GM18951 (cell line): ENCODE data around the gene ANKS1B.
"Not testable (repeated sequence)": the region's sequence is repeated elsewhere in the genome, so short reads cannot be mapped to it uniquely, and the experiment has no call there.

Experiments used
- POLR2A ChIP-seq: IDR thresholded peaks from 4 replicates; pipeline ENCODE4 v1.6.1; 2011; ENCODE audit warnings: mild to moderate bottlenecking; ENCODE audit not compliant: insufficient read length, insufficient read depth; ENCODE audit errors: extremely low read depth
- in situ Hi-C: fragments of 300-500 bp; cut with MboI; formaldehyde crosslinking; loops from one replicate; pipeline ENCODE4 v1.12.0; 2022; ENCODE audit warnings: low sequenced_read_pairs, mixed read lengths, inconsistent platforms; ENCODE audit not compliant: unreplicated experiment

The ANKS1B gene

GRCh38 chr12:99765469-99766114 is 219.1 kb downstream of the ANKS1B start:
- no peak for TF ChIP-seq POLR2A
- in situ Hi-C loops = loop anchor here (25.0 kb wide), 2 partner anchors 378 to 728 kb away; no protein-coding TSS in a partner anchor

- in situ Hi-C loops = loop anchor here (25.0 kb wide), 2 partner anchors 372 to 722 kb away; no protein-coding TSS in a partner anchor
These were observed 225.3 kb downstream of the ANKS1B start for GRCh38 chr12:99759444-99759843.

GRCh38 chr12:99758997-99759396 is 225.7 kb downstream of the ANKS1B start:
- no peak for TF ChIP-seq POLR2A
- in situ Hi-C loops = loop anchor here (25.0 kb wide), 2 partner anchors 372 to 722 kb away; no protein-coding TSS in a partner anchor

More at GRCh38 chr12:99759444-99759843, 225.3 kb downstream of the ANKS1B start:
- TF ChIP-seq POLR2A = no peak

- in situ Hi-C loops = loop anchor here (25.0 kb wide), 2 partner anchors 365 to 715 kb away; no protein-coding TSS in a partner anchor
- no peak for TF ChIP-seq POLR2A
These were observed 232.0 kb downstream of the ANKS1B start for GRCh38 chr12:99752740-99753139.

- TF ChIP-seq POLR2A = no peak
- in situ Hi-C loops = no loop called here
These were observed 238.2 kb downstream of the ANKS1B start for GRCh38 chr12:99746538-99746937.

GRCh38 chr12:99745895-99746294 is 238.8 kb downstream of the ANKS1B start:
- TF ChIP-seq POLR2A = no peak
- in situ Hi-C loops = no loop called here

- TF ChIP-seq POLR2A = no peak
- in situ Hi-C loops = no loop called here
These were observed 239.6 kb downstream of the ANKS1B start for GRCh38 chr12:99745121-99745520.

GRCh38 chr12:99736760-99737269 is 247.9 kb downstream of the ANKS1B start:
- in situ Hi-C loops = no loop called here

GRCh38 chr12:99732131-99732530 is 252.6 kb downstream of the ANKS1B start:
- in situ Hi-C loops = no loop called here
- TF ChIP-seq POLR2A = no peak

More at GRCh38 chr12:99736760-99737269, 247.9 kb downstream of the ANKS1B start:
- no peak for TF ChIP-seq POLR2A

GRCh38 chr12:99722690-99723486 is 261.8 kb downstream of the ANKS1B start:
- TF ChIP-seq POLR2A = no peak
- in situ Hi-C loops = no loop called here

- no peak for TF ChIP-seq POLR2A
- in situ Hi-C loops = no loop called here
These were observed 262.9 kb downstream of the ANKS1B start for GRCh38 chr12:99721715-99722275.

- in situ Hi-C loops = not testable (repeated sequence)
These were observed 264.7 kb downstream of the ANKS1B start for GRCh38 chr12:99720083-99720465.

GRCh38 chr12:99719411-99720082 is 265.2 kb downstream of the ANKS1B start:
- in situ Hi-C loops = not testable (repeated sequence)

- in situ Hi-C loops = not testable (repeated sequence)
These were observed 268.8 kb downstream of the ANKS1B start for GRCh38 chr12:99715841-99716510.

GRCh38 chr12:99714921-99715320 is 269.8 kb downstream of the ANKS1B start:
- in situ Hi-C loops = not testable (repeated sequence)
